OCI-LY3 (cell line): ENCODE results near the gene SCAMP5.

Experiments used
- H2AFZ ChIP-seq: fragments of 200-600, 300-600 bp; shearing (Covaris generic); 2 replicates; pipeline ENCODE4 v1.6.0; 2014; ENCODE audit warnings: antibody characterized with exemption, low read depth, low read length
- H3K27ac ChIP-seq: fragments of 200-600, 300-600 bp; sonication (generic); 2 replicates; pipeline ENCODE4 v1.5.1; 2014; ENCODE audit warnings: mild to moderate bottlenecking, low read length, moderate library complexity, mixed read lengths
- H3K27me3 ChIP-seq: fragments of 200-600, 300-600 bp; sonication (generic); 2 replicates; pipeline ENCODE4 v1.6.1; 2014; ENCODE audit warnings: low read depth, low read length, mixed read lengths
- H3K36me3 ChIP-seq: fragments of 200-600, 300-600 bp; sonication (generic); replicated peaks from 2 replicates; pipeline ENCODE3; 2014; ENCODE audit warnings: low read depth, low read length, mixed read lengths
- H3K4me1 ChIP-seq: fragments of 300-600, 200-600 bp; sonication (generic); 2 replicates; pipeline ENCODE4 v1.6.1; 2014; ENCODE audit warnings: low read length, mixed read lengths
- H3K4me2 ChIP-seq: fragments of 200-600, 300-600 bp; sonication (generic); 2 replicates; pipeline ENCODE4 v1.6.1; 2014; ENCODE audit warnings: low read length, mixed read lengths
- H3K4me3 ChIP-seq: fragments of 300-600, 200-600 bp; sonication (generic); 2 replicates; pipeline ENCODE4 v1.5.1; 2014; ENCODE audit warnings: antibody characterized with exemption, mild to moderate bottlenecking, low read length, moderate library complexity
- H3K79me2 ChIP-seq: fragments of 300-600, 200-600 bp; shearing (Covaris generic); 2 replicates; pipeline ENCODE4 v1.6.1; 2014; ENCODE audit warnings: mild to moderate bottlenecking, low read length, mixed read lengths
- H3K9ac ChIP-seq: fragments of 300-600, 200-600 bp; shearing (Covaris generic); 2 replicates; pipeline ENCODE4 v1.6.0; 2014; ENCODE audit warnings: mild to moderate bottlenecking, low read length, moderate library complexity
- H3K9me3 ChIP-seq: fragments of 200-600, 300-600 bp; shearing (Covaris generic); 2 replicates; pipeline ENCODE4 v1.6.1; 2014; ENCODE audit warnings: low read length, mixed read lengths; ENCODE audit not compliant: insufficient read depth
- H4K20me1 ChIP-seq: fragments of 200-600, 300-600 bp; sonication (generic); 2 replicates; pipeline ENCODE4 v1.6.1; 2016; ENCODE audit warnings: low read length, mixed read lengths; ENCODE audit not compliant: insufficient read depth
- EZH2phosphoT487 ChIP-seq: fragments of 200-600 bp; shearing (Covaris generic); IDR thresholded peaks from 2 replicates; pipeline ENCODE4 v1.6.1; 2018; ENCODE audit warnings: antibody characterized with exemption, mixed run types, low read depth
- TF ChIP-seq, protein P1 (sequence below): fragments of 200-600, 300-600 bp; sonication (generic); IDR thresholded peaks from 2 replicates; pipeline ENCODE4 v1.5.1; 2014; ENCODE audit warnings: antibody characterized with exemption, low read length, low read depth

The SCAMP5 gene

GRCh38 chr15:75049392-75049791 lies 54.0 kb downstream of the SCAMP5 start:
- peaks cover 40% of the 10 kb centered on the region for H3K4me1 ChIP-seq
- H3K4me3 ChIP-seq: no peak overlapping the region
- no peak overlapping the region for H2AFZ ChIP-seq
- H3K9me3 ChIP-seq: no peaks in the 10 kb centered on the region
- no peak overlapping the region for H3K9ac ChIP-seq
- H4K20me1 ChIP-seq: peaks cover 25% of the 10 kb centered on the region
- no peak overlapping the region for H3K4me2 ChIP-seq
- no peaks in the 10 kb centered on the region for H3K79me2 ChIP-seq
- H3K27ac ChIP-seq: no peak overlapping the region
- peaks cover 47% of the 10 kb centered on the region for H3K27me3 ChIP-seq
- TF ChIP-seq, protein P1, sequence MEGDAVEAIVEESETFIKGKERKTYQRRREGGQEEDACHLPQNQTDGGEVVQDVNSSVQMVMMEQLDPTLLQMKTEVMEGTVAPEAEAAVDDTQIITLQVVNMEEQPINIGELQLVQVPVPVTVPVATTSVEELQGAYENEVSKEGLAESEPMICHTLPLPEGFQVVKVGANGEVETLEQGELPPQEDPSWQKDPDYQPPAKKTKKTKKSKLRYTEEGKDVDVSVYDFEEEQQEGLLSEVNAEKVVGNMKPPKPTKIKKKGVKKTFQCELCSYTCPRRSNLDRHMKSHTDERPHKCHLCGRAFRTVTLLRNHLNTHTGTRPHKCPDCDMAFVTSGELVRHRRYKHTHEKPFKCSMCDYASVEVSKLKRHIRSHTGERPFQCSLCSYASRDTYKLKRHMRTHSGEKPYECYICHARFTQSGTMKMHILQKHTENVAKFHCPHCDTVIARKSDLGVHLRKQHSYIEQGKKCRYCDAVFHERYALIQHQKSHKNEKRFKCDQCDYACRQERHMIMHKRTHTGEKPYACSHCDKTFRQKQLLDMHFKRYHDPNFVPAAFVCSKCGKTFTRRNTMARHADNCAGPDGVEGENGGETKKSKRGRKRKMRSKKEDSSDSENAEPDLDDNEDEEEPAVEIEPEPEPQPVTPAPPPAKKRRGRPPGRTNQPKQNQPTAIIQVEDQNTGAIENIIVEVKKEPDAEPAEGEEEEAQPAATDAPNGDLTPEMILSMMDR: no peak
- no peak for TF ChIP-seq EZH2phosphoT487
- peaks cover 16% of the 10 kb centered on the region for H3K36me3 ChIP-seq

DNA sequence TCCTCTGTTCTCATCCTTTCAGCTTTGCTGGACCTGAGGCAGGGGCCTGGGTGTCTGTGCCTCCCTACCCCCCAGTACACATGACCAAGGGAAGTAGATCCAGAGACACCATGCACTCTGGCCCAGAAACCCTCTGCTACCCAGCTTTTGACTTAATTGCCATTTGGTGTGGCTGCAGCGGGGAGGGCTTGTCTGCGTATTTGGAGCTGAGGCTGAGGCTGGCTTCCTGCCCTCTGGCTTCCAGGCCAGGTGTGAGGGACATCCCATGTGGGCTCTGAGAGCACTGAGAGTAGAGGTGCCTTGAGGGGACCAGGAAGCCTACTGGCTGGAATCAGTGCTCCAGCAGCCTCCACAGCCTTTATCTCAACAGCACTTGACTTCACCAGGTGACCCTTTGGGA lies 54.9 kb downstream of the SCAMP5 start:
- no peaks in the 10 kb centered on the region for H3K9me3 ChIP-seq
- no peak overlapping the region for H2AFZ ChIP-seq
- peaks cover 39% of the 10 kb centered on the region for H3K27me3 ChIP-seq
- no peak overlapping the region for H3K4me3 ChIP-seq
- H3K27ac ChIP-seq: no peak overlapping the region
- no peak overlapping the region for H3K4me2 ChIP-seq
- H3K9ac ChIP-seq: no peak overlapping the region
- peaks cover 17% of the 10 kb centered on the region for H4K20me1 ChIP-seq
- H3K79me2 ChIP-seq: no peaks in the 10 kb centered on the region
- TF ChIP-seq, protein P1: no peak
- no peak for TF ChIP-seq EZH2phosphoT487
- peaks cover 32% of the 10 kb centered on the region for H3K4me1 ChIP-seq
- H3K36me3 ChIP-seq: peaks cover 11% of the 10 kb centered on the region

- H3K27me3 ChIP-seq: peaks cover 30% of the 10 kb centered on the region
- H3K4me3 ChIP-seq: no peak overlapping the region
- H3K4me2 ChIP-seq: no peak overlapping the region
- peaks cover 11% of the 10 kb centered on the region for H3K36me3 ChIP-seq
- H4K20me1 ChIP-seq: peaks cover 15% of the 10 kb centered on the region
- peaks cover 23% of the 10 kb centered on the region for H3K4me1 ChIP-seq
- H3K27ac ChIP-seq: no peak overlapping the region
- no peak overlapping the region for H2AFZ ChIP-seq
- no peaks in the 10 kb centered on the region for H3K9me3 ChIP-seq
- H3K9ac ChIP-seq: no peak overlapping the region
- TF ChIP-seq, protein P1: no peak
- no peak for TF ChIP-seq EZH2phosphoT487
- H3K79me2 ChIP-seq: no peaks in the 10 kb centered on the region
Observed at GRCh38 chr15:75051191-75051608, 55.8 kb downstream of the SCAMP5 start.

- Histone ChIP-seq H3K27me3 (peaks cover 25% of the 10 kb centered on the region), H3K9me3 (no peaks in the 10 kb centered on the region), H3K4me3 (no peak overlapping the region), H3K9ac (no peak overlapping the region), H3K36me3 (peaks cover 11% of the 10 kb centered on the region), H3K4me2 (no peak overlapping the region), H3K4me1 (peaks cover 18% of the 10 kb centered on the region), H4K20me1 (peaks cover 10% of the 10 kb centered on the region), H3K79me2 (no peaks in the 10 kb centered on the region), H2AFZ (no peak overlapping the region), H3K27ac (no peak overlapping the region)
- TF ChIP-seq, protein P1: no peak
- no peak for TF ChIP-seq EZH2phosphoT487
Observed at GRCh38 chr15:75051711-75052110, 56.3 kb downstream of the SCAMP5 start.
